Measurements from ENCODE around the gene CIART.

Gene CIART

DNA sequence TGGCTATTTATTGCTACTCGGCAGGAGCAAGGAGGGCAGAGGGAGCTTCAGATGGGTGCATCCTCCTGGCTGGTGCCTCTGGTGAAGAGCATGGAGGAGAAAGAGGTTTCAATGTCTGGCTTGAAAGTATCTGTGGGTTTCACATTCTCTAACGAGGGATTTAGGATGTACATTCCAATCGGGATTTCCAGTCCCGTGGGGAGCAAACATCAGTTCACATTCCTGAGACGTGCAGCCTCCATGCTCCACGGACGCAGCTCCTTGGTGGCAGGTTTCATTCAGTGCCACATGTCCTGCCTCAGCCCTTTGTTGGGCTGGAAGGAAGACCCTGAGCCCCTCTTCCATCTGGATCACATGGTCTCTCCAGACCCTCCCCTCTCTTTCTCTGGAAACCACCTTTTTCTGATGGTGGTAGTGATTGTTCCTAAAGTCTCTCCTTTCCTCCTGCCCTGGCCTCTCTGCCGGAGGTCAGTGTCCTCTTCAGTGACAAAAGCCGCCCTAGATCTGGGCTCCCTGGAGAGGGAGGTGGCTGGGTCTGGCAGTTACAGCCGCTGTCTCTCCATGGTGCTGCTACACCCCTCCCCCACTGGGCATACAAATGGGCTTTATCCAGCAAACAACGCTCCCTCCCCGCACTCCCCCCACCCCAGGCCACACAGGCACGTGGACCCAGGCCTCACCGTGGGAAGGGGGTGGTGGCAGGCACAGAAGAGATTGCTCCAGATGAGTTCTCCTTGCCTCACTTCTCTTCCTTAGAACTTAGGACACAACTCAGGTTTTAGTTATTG, 25.6 kb upstream of the CIART start:
- no peak overlapping the region for H3K4me3 ChIP-seq (ENCODE audit: low read depth, low read length)
- in situ Hi-C loops (cut with HindIII; ENCODE audit: low sequenced_read_pairs), result no loop called here
- TF ChIP-seq, protein P1, sequence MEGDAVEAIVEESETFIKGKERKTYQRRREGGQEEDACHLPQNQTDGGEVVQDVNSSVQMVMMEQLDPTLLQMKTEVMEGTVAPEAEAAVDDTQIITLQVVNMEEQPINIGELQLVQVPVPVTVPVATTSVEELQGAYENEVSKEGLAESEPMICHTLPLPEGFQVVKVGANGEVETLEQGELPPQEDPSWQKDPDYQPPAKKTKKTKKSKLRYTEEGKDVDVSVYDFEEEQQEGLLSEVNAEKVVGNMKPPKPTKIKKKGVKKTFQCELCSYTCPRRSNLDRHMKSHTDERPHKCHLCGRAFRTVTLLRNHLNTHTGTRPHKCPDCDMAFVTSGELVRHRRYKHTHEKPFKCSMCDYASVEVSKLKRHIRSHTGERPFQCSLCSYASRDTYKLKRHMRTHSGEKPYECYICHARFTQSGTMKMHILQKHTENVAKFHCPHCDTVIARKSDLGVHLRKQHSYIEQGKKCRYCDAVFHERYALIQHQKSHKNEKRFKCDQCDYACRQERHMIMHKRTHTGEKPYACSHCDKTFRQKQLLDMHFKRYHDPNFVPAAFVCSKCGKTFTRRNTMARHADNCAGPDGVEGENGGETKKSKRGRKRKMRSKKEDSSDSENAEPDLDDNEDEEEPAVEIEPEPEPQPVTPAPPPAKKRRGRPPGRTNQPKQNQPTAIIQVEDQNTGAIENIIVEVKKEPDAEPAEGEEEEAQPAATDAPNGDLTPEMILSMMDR (IDR thresholded peaks at IDR 0.05; ENCODE audit: low read depth, low read length), result no peak
- no peak for DNase-seq (ENCODE audit: low read depth, low spot score)

DNA sequence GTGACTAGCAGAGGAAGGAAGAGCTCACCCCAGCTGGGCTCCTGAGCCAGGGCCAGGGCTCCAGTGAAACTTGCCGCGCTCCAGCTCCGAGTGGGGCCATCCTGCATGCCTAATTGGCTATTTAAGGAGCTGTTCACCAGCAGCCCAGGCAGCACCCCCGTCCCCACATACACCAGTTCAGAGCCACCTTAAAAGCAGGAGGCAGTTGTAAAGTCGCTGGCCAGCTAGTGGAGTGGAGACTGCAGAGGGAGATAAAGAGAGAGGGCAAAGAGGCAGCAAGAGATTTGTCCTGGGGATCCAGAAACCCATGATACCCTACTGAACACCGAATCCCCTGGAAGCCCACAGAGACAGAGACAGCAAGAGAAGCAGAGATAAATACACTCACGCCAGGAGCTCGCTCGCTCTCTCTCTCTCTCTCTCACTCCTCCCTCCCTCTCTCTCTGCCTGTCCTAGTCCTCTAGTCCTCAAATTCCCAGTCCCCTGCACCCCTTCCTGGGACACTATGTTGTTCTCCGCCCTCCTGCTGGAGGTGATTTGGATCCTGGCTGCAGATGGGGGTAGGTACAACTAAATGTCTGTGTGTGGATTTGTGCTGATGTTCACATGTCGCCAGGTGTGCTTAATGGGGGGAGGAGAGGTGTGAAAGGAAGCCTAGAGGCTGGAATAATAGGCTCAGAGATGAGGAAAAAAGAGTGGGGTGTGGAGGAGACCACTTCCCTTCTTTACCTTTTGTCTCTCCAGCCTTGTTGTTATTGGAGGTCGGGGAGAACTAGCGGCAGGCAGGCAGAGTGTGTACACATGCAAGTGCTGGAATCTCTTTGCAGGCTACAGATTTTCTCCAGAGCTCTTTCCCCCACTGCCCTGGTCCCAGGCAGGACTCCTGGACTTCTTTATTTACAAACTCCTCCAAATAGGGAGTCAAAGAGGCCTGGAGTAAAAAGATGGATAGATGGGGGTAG, 24.4 kb upstream of the CIART start, which contains the start of gene CA14:
Gene CA14, plus strand, starts transcription at position 151 of the 962 bp plus-strand sequence. Its CDS starts 355 bp downstream, at position 506.
- H3K4me3 ChIP-seq (ENCODE audit: low read depth, low read length), result no peak within 1 kb of the TSS

DNA sequence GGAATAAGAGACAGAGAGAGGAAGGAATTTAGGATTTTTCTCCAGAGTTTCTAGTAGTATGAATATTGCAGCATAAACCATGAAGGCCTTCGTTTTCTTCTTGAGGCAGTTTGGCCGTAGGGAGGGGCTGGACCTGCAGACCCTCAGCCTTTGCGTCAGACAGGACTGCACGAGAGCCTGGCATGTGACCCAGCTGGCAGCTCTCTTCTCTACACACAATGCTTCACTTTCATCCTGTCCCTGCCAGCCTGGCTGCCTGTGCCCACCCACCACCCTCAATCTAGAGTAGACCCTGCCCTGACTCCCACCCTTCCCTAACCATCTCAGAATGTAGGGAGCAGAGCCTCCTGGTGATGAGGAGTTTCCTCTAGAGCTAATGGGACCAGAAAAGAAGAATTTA, 23.1 kb upstream of the CIART start:
- in situ Hi-C loops (cut with HindIII; ENCODE audit: low sequenced_read_pairs), result no loop called here
- TF ChIP-seq, protein P1 (IDR thresholded peaks at IDR 0.05; ENCODE audit: low read depth, low read length), result no peak
- no peak overlapping the region for H3K4me3 ChIP-seq (ENCODE audit: low read depth, low read length)
- DNase-seq (ENCODE audit: low read depth, low spot score), result no peak

More for the DNA sequence above, 24.4 kb upstream of the CIART start, which contains the start of gene CA14:
- in situ Hi-C loops (cut with HindIII; ENCODE audit: low sequenced_read_pairs), result no loop called here
- no peak for DNase-seq (ENCODE audit: low read depth, low spot score)
- TF ChIP-seq, protein P1 (IDR thresholded peaks at IDR 0.05; ENCODE audit: low read depth, low read length), result no peak

DNA sequence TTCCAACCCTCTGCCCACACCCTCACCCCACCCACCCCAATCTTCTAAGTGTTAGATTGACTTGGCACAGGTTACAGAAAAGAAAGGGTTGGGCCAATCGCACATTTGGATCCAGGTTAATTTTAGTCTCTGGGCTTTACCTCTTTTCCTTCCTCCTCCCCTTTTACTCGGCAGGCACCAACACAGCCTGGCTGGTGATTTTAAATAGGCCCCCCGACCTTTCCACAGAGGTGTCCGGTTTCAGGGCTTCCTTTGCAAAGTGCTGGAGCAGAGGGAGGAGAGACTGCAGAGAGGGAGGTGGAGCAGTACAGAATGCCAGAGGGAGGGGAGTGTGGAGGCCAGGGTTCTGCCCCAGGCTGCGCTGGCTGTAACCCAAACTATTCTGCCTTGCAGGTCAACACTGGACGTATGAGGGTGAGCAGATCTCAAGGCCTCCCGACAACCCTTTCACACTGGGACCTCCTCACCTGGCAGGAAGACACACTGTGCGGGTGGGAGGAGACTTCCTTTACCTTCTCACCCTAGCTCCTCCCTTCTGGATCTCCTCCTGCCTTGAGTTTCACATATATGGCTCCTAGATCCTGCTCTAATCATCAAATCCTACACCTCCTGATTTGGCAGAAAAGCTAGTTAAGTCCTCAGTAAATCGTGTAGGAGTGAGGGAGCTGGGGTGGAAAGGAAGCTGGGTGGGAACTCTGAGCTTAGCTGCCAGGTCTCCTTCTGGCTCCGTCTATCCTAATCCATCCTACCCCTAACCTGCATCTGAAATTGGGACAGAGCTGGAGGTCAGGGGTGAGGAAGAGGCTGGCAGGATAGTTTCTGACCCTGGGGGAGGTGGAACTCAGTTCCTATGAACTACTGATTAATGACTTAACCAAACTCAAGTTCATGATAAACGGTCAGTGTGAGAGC, 22.3 kb upstream of the CIART start:
- TF ChIP-seq, protein P1 (IDR thresholded peaks at IDR 0.05; ENCODE audit: low read depth, low read length), result no peak
- in situ Hi-C loops (cut with HindIII; ENCODE audit: low sequenced_read_pairs), result no loop called here
- no peak for DNase-seq (ENCODE audit: low read depth, low spot score)
- no peak overlapping the region for H3K4me3 ChIP-seq (ENCODE audit: low read depth, low read length)

DNA sequence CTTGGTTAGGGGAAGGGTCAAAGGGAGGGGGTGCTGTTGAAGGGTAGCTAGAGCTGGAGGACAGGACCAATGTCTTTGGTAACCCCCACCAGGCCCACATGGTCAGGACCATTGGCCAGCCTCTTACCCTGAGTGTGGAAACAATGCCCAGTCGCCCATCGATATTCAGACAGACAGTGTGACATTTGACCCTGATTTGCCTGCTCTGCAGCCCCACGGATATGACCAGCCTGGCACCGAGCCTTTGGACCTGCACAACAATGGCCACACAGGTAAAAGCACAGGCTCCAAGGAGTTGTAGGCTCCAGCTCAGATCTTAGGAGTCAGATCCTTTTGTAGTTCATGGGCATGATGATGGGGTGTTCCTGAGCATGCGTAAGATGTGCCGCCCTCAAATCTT, 21.0 kb upstream of the CIART start:
- H3K4me3 ChIP-seq (ENCODE audit: low read depth, low read length), result no peak overlapping the region
- TF ChIP-seq, protein P1 (IDR thresholded peaks at IDR 0.05; ENCODE audit: low read depth, low read length), result no peak
- in situ Hi-C loops (cut with HindIII; ENCODE audit: low sequenced_read_pairs), result no loop called here
- DNase-seq (ENCODE audit: low read depth, low spot score), result no peak

Measured in astrocyte of the spinal cord (primary cell).